Activated T-cell treated with anti-CD3 and anti-CD28 coated beads for 4 hours (primary cell): Measurements from ENCODE around the gene TOM1L2.
A peak's percentile ranks its signal among the peaks of the same experiment; 100 is the strongest.
"Not testable (repeated sequence)": the region's sequence is repeated elsewhere in the genome, so short reads cannot be mapped to it uniquely, and the experiment has no call there.

ENCODE experiments used
- DNase-seq: peaks from one replicate; pipeline ENCODE4 v3.0.0-alpha.2; 2020

The TOM1L2 gene

GRCh38 chr17:17921192-17922069, 50.8 kb downstream of the TOM1L2 start:
- DNase-seq: no peak

DNA sequence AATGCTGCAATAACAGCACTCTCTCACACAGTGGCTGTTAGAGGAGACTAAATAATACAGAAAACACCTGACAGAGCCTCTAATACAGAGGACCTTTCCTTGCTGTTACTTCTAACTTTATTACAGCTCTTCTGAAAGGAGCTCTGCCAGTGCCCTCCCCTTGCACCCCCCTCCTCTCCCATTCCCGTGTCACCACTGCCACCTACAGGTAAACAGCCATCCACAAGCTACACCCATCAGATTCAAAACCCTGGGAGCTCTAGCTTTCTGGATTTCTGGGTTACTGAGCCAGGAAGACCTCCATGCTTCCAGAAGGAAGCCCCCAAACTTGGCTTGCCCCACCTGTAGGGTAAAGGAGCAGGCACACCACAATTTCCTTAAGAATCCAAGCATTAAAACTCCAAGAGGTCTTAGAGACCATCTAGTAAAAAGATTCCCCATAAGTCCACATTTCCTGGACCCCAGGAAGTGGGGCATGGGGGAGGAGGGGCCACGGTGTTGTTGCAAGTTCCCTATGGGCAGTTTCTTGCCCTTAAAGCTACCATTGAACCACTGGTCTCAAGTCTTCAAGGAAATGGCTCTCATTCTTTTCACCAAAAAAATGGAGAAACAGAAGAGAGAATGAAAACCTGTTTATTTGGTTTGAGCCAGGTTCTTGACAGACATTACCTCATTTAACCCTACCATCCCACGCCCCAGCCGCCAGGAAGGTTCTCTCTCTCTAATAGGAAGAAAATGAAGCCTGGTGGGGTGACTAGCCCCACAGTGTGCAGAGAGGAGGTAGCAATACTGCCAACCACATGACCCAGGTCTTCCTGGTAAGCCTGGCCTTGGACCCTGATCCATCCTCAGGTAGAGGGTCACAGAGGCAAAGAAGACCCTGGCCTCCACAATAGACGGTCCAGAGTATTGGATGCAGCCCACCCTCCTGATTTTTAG, 52.8 kb downstream of the TOM1L2 start:
- DNase-seq: peak; percentile 58

DNA sequence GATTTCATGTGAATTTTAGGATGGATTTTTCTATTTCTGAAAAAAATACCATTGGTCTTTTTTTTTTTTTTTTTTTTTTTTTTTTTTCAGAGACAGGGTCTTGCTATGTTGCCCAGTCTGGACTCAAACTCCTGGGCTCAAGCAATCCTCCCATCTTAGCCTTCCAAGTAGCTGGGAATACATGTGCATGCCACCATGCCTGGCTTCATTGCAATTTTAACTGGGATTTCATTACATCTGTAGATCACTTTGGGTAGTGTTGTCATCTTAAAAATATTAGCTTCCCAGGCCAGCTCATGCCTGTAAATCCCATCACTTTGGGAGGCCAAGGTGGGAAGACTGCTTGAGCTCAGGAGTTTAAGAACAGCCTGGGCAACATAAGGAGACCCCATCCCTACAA, 54.8 kb downstream of the TOM1L2 start:
- DNase-seq: no peak

- DNase-seq: no peak
These were observed 57.0 kb downstream of the TOM1L2 start for GRCh38 chr17:17915183-17915582.

GRCh38 chr17:17913695-17914332, 58.4 kb downstream of the TOM1L2 start:
- DNase-seq: peak; percentile 24

DNA sequence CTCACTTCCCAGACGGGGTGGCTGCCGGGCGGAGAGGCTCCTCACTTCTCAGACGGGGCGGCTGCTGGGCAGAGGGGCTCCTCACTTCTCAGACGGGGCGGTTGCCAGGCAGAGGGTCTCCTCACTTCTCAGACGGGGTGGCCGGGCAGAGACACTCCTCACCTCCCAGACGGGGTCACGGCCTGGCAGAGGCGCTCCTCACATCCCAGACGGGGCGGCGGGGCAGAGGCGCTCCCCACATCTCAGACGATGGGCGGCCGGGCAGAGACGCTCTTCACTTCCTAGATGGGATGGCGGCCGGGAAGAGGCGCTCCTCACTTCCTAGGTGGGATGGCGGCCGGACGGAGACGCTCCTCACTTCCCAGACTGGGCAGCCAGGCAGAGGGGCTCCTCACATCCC, 59.9 kb downstream of the TOM1L2 start:
- DNase-seq: not testable (repeated sequence)

GRCh38 chr17:17911001-17911613, 61.1 kb downstream of the TOM1L2 start:
- DNase-seq: no peak

DNA sequence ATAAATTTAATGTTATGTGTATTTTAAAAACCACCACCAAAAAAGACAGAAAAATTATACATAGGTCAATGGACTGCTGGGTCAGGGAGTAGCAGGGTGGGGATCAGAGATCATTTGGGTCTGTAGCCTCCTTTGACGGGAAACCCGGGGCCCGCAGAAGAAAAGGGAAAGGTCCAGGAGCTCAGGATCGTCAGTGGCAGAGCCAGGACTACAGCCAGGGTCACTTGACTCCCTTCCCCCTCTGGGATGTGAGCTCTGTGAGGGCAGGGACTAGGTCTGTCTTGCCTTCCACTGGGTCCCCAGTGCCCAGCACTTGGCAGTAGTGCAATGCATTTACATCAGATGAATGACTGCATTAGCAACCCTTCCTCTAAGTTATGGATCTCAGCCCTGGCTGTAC, 62.1 kb downstream of the TOM1L2 start:
- no peak for DNase-seq

- DNase-seq: no peak
These were observed 63.1 kb downstream of the TOM1L2 start for GRCh38 chr17:17909078-17909477.

DNA sequence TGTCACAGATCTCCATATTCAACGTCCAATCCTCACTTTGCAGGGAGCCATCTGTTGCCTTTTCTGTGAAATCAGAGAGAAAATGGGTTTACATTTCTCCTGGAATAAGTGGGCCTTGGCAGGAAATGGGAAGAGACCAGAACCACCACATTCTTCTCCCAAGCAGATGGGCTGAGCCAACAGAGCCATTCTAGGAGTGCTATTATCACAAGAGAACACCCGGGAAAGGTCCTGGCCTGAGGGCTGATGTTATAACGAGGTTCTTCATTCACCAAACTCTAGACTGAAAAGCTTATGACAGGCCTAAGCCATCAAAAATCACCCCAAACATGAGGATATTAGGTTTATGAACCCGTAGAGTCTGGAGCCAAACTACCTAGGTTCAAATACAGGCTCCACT, 64.7 kb downstream of the TOM1L2 start:
- DNase-seq: no peak

- no peak for DNase-seq
These were observed 65.6 kb downstream of the TOM1L2 start for GRCh38 chr17:17906418-17907215.

GRCh38 chr17:17905036-17905320, 67.2 kb downstream of the TOM1L2 start:
- DNase-seq: no peak

- DNase-seq: no peak
These were observed 67.8 kb downstream of the TOM1L2 start for GRCh38 chr17:17904166-17905035.

DNA sequence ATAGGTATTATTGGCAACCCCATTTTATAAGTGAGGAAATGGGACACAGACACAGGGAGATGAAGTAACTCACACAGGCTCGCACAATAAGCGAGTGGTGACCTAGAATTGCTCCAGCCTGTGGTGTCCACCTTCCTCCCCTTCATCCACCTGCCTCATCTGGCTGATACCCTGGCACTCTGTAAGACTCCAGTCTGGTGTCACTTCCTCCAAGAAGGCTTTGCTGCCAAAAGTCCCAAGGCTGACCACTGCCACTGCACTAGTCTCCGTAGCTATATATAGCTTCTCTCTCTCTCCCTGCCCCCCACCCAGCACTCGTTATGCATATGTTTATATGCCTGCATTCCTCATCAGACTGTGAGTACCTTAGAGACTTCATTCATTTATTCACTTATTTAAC, 69.3 kb downstream of the TOM1L2 start:
- DNase-seq: no peak

DNA sequence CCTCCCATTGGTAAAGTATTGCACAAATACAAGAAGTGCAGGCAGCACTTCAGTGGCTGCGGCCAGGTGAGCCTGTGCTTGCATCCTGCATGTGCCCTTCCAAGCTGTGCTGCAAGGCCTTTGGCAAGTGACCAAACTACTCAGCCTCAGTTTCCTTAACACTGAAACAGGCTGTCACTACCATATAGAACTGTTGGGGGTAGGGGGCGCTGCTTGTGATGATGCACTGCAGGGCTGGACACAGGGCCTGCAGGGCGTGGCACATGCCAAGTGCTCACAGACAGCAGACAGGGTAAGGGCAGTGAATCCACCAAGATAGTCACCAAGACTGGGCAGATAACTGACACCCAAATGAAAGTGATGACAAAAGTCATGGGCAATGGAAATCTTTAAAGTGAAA, 69.8 kb downstream of the TOM1L2 start:
- no peak for DNase-seq

DNA sequence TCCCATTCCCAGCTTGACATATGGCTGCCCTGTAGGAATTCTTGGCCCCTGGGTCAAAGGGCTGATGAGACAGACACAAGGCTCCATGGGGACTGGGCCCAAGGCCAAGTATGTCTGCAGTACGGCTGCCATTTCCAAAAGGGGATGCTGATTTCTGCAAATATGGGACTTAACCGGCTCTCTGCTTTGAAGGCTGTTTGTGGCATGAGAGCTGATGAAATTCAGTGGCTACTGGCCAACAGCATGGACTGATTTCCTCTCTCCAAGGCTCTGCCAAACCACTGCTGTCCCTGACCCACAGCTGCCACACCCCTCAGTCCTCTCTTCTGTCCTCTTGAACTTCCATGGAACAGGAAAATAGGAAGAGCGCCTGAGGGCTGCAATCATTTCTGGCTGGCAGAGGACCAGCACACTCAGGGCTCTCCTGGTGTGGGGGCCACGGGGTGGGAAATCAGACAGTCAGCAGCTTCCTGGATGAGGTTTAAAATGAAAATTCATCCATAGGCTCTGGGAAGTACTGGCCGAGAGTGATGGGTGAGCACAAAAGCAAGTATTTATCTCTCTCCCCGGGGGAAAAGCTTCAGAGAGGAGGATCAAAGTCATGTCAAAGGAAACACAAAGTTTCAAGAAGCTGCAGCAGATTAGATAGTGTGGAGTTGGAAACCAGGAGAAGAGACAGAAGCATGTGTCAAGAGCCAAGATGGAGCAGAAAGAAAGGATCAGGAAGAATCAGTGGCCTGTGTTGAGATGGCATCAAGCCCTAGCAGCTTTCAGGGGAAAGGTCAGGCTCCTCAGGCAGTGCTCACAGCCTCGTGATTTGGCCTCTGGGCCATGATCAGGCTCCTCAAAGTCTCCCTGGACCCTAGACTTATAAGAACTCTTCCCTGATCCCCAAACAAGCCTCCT, 71.3 kb downstream of the TOM1L2 start:
- no peak for DNase-seq

- no peak for DNase-seq
These were observed 72.7 kb downstream of the TOM1L2 start for GRCh38 chr17:17899486-17899885.

DNA sequence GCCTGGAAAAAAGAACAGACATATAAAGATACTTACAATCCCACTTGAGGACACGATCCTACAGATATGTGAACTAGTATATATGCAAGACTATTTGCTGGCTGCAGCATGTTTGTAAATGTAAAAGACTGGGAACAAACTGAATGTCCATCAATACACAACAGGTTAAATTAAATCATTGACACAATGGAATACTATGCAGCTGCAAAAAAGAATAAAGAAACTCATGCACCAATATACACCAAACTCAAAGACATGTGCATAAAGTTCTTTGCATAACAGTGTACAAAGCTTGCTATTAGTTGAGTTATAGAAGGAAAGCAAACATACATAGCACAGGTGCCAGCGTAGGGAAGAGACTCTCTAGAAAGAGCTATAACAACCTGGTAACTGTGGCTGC, 73.5 kb downstream of the TOM1L2 start:
- DNase-seq: no peak

GRCh38 chr17:17897442-17897841, 74.8 kb downstream of the TOM1L2 start:
- DNase-seq: no peak

GRCh38 chr17:17896746-17897145, 75.5 kb downstream of the TOM1L2 start:
- DNase-seq: no peak
